IMR-90 (cell line): ENCODE data around the gene RAET1E. TPM values are rescaled to one million over a fixed set of nuclear protein-coding genes. Genes with fewer than 3 reads are reported as not detected.
"Not testable (repeated sequence)": the region's sequence is repeated elsewhere in the genome, so short reads cannot be mapped to it uniquely, and the experiment has no call there.

Experiments used
- ATAC-seq: fragments of 200-7000 bp; cut with Tn5 transposase; 2 replicates; pipeline ENCODE4 v1.9.1; 2020; ENCODE audit warnings: low read depth, mild to moderate bottlenecking, moderate library complexity
- BruUV-seq: library from RNA; stranded (reverse); fragments of 400-500 nt; replicated peaks from 2 replicates; lab custom pipeline; 2021; lab: Mats Ljungman, UMichigan
- CTCF ChIA-PET: fragments of 300-600 bp; formaldehyde crosslinking; extraction: SDS; loops from one replicate; lab custom pipeline; 2021; ENCODE audit warnings: antibody characterized with exemption; lab: Yijun Ruan, JAX
- POLR2A ChIA-PET: fragments of 300-600 bp; sonication (Branson Sonifier 250); formaldehyde crosslinking; loops from one replicate; lab custom pipeline; 2022; ENCODE audit warnings: antibody characterized with exemption; ENCODE audit not compliant: unreplicated experiment; lab: Charles Lee
- DNase-seq: peaks from one replicate; pipeline ENCODE4 v3.0.0; 2013
- H2AFZ ChIP-seq: replicated peaks from 2 replicates; pipeline ENCODE3; 2013; ENCODE audit warnings: low read length, mild to moderate bottlenecking; ENCODE audit not compliant: poor library complexity
- H2AK5ac ChIP-seq: 2 replicates; pipeline ENCODE4 v1.6.1; 2013; ENCODE audit warnings: low read depth, low read length, inconsistent platforms
- H2AK9ac ChIP-seq: replicated peaks from 2 replicates; pipeline ENCODE3; 2013; ENCODE audit warnings: mild to moderate bottlenecking, low read depth, low read length, moderate library complexity; ENCODE audit not compliant: poor library complexity
- H2BK120ac ChIP-seq: 2 replicates; pipeline ENCODE4 v1.6.1; 2013; ENCODE audit warnings: low read depth, low read length, inconsistent platforms
- H2BK15ac ChIP-seq: 3 replicates; pipeline ENCODE4 v1.6.1; 2013; ENCODE audit warnings: low read depth, low read length, inconsistent platforms
- H2BK20ac ChIP-seq: 2 replicates; pipeline ENCODE4 v1.6.1; 2013; ENCODE audit warnings: low read depth, mild to moderate bottlenecking, inconsistent platforms, low read length, moderate library complexity
- H2BK5ac ChIP-seq: 2 replicates; pipeline ENCODE4 v1.6.1; 2013; ENCODE audit warnings: mild to moderate bottlenecking, low read depth, low read length, inconsistent platforms; ENCODE audit not compliant: poor library complexity, severe bottlenecking
- H3K14ac ChIP-seq: replicated peaks from 2 replicates; pipeline ENCODE4 v1.6.1; 2013; ENCODE audit warnings: low read depth, low read length, inconsistent platforms
- H3K18ac ChIP-seq: 2 replicates; pipeline ENCODE4 v1.6.1; 2013; ENCODE audit warnings: low read depth, low read length, control low read depth
- H3K23ac ChIP-seq: 2 replicates; pipeline ENCODE4 v1.6.1; 2013; ENCODE audit warnings: low read depth, low read length, inconsistent platforms
- H3K27ac ChIP-seq: 2 replicates; pipeline ENCODE4 v1.5.1; 2013; ENCODE audit warnings: mild to moderate bottlenecking, control low read depth, low read length; ENCODE audit not compliant: insufficient read depth
- H3K27me3 ChIP-seq: 2 replicates; pipeline ENCODE4 v1.6.1; 2013; ENCODE audit warnings: low read length; ENCODE audit not compliant: control insufficient read depth, insufficient read depth
- H3K36me3 ChIP-seq: 2 replicates; pipeline ENCODE4 v1.6.1; 2013; ENCODE audit warnings: low read length, mixed read lengths; ENCODE audit not compliant: control insufficient read depth, insufficient read depth
- H3K4ac ChIP-seq: 2 replicates; pipeline ENCODE4 v1.6.1; 2013; ENCODE audit warnings: low read depth, low read length, inconsistent platforms
- H3K4me1 ChIP-seq: 2 replicates; pipeline ENCODE4 v1.6.1; 2013; ENCODE audit warnings: low read length, mixed read lengths; ENCODE audit not compliant: control insufficient read depth, insufficient read depth
- H3K4me2 ChIP-seq: 2 replicates; pipeline ENCODE4 v1.6.1; 2013; ENCODE audit warnings: low read depth, mild to moderate bottlenecking, control low read depth, low read length, moderate library complexity
- H3K4me3 ChIP-seq: 2 replicates; pipeline ENCODE4 v1.5.1; 2013; ENCODE audit warnings: low read depth, mild to moderate bottlenecking, control low read depth, low read length, moderate library complexity; ENCODE audit not compliant: insufficient read depth
- H3K56ac ChIP-seq: 2 replicates; pipeline ENCODE4 v1.6.1; 2013; ENCODE audit warnings: low read length, inconsistent platforms; ENCODE audit not compliant: insufficient read depth; ENCODE audit errors: extremely low read depth
- H3K79me1 ChIP-seq, 2 experiments: 2 replicates each; pipeline ENCODE4 v1.6.1; 2013; ENCODE audit warnings: low read length in 2 of 2, inconsistent platforms in 1 of 2, low read depth in 1 of 2
- H3K9ac ChIP-seq: 2 replicates; pipeline ENCODE4 v1.6.1; 2013; ENCODE audit warnings: low read depth, low read length, control low read depth
- H3K9me1 ChIP-seq: 2 replicates; pipeline ENCODE4 v1.6.1; 2013; ENCODE audit warnings: low read length, inconsistent platforms; ENCODE audit not compliant: insufficient read depth
- H3K9me3 ChIP-seq: 2 replicates; pipeline ENCODE4 v1.6.1; 2013; ENCODE audit warnings: low read length; ENCODE audit not compliant: control insufficient read depth, insufficient read depth
- H4K20me1 ChIP-seq: 2 replicates; pipeline ENCODE4 v1.6.1; 2013; ENCODE audit warnings: low read length, inconsistent platforms; ENCODE audit not compliant: insufficient read depth
- H4K5ac ChIP-seq: 2 replicates; pipeline ENCODE4 v1.6.1; 2013; ENCODE audit warnings: mild to moderate bottlenecking, low read depth, low read length, control low read depth
- H4K8ac ChIP-seq, 2 experiments: 2 replicates each; pipeline ENCODE4 v1.6.1; 2013; ENCODE audit warnings: low read depth in 2 of 2, low read length in 2 of 2, control low read depth in 1 of 2, inconsistent platforms in 1 of 2
- H4K91ac ChIP-seq: 2 replicates; pipeline ENCODE4 v1.6.1; 2013; ENCODE audit warnings: low read depth, low read length, inconsistent platforms; ENCODE audit not compliant: insufficient read depth
- FOS ChIP-seq: fragments of 150-350 bp; IDR thresholded peaks from 2 replicates; pipeline ENCODE4 v1.6.1; 2016; ENCODE audit warnings: low read depth, low read length
- MAZ ChIP-seq: IDR thresholded peaks from 2 replicates; pipeline ENCODE4 v1.6.1; 2012; ENCODE audit warnings: low read depth, mild to moderate bottlenecking, low read length, improper control_type of control experiment, moderate library complexity, borderline replicate concordance
- NFE2L2 ChIP-seq: fragments of 150-350 bp; IDR thresholded peaks from 2 replicates; pipeline ENCODE4 v1.6.1; 2016; ENCODE audit warnings: low read depth, mild to moderate bottlenecking, low read length
- POLR2A ChIP-seq: IDR thresholded peaks from 2 replicates; pipeline ENCODE4 v1.6.1; 2012; ENCODE audit warnings: mild to moderate bottlenecking, low read depth, low read length
- SMC3 ChIP-seq: fragments of 150-350 bp; IDR thresholded peaks from 2 replicates; pipeline ENCODE4 v1.6.1; 2016; ENCODE audit warnings: low read depth, mild to moderate bottlenecking, antibody characterized with exemption, low read length, moderate library complexity
- WGBS, 2 experiments: methylation state at CpG; one replicate each; pipeline versions ENCODE4 v1.1.5 to v1.1.7; 2013; ENCODE audit warnings: missing lambda C conversion rate in 2 of 2; ENCODE audit not compliant: insufficient read length in 1 of 2; ENCODE audit errors: extremely low coverage in 2 of 2; 5-methylcytosine and 5-hydroxymethylcytosine counted together
- dilution Hi-C: fragments of 300-500 bp; cut with HindIII; formaldehyde crosslinking; loops from one replicate; pipeline ENCODE4 v1.14.3; 2018; ENCODE audit warnings: low sequenced_read_pairs; ENCODE audit not compliant: unreplicated experiment
- in situ Hi-C: fragments of 300-500 bp; cut with MboI; formaldehyde crosslinking; loops from 3 replicates; pipeline ENCODE4 v1.14.3; 2019; ENCODE audit warnings: low sequenced_read_pairs, inconsistent platforms, mixed read lengths
- intact Hi-C: fragments of 100-400 bp; cut with micrococcal nuclease; formaldehyde crosslinking; loops from 2 replicates; pipeline ENCODE4 v1.10.0; 2022
- polyA plus RNA-seq, 3 experiments: library from polyadenylated mRNA; depleted of rRNA; stranded (reverse); fragments of >200 nt; gene quantifications; 2 replicates each; pipeline ENCODE4 v1.2.3, GENCODE V29; 2012; ENCODE audit warnings: low replicate concordance in 1 of 3
- total RNA-seq: library from RNA; depleted of rRNA; stranded (reverse); fragments of >200 nt; gene quantifications from 2 replicates; pipeline ENCODE4 v1.2.3, GENCODE V29; 2012

RAET1E gene
- total and polyA plus RNA-seq, 2 of the 4 experiments (the other 2 are of a cell fraction): not detected

GRCh38 chr6:149938571-149939355, 40.9 kb upstream of the RAET1E start:
- H3K27ac ChIP-seq: no peak overlapping the region

GRCh38 chr6:149938013-149938570, 40.2 kb upstream of the RAET1E start:
- ATAC-seq: peak; percentile 6; the same call in 1 of the 2 replicates
- H4K5ac ChIP-seq, DNase-seq, H3K4ac ChIP-seq, H3K36me3 ChIP-seq, dilution Hi-C loops, BruUV-seq, H2BK120ac ChIP-seq, H2BK20ac ChIP-seq, H2BK5ac ChIP-seq, H2BK15ac ChIP-seq, H3K4me1 ChIP-seq, H3K56ac ChIP-seq, H2AK5ac ChIP-seq, H3K79me1 ChIP-seq, H3K18ac ChIP-seq, H3K9me3 ChIP-seq, CTCF ChIA-PET, H3K9me1 ChIP-seq, H3K27ac ChIP-seq, H4K20me1 ChIP-seq, POLR2A ChIA-PET, H4K91ac ChIP-seq: not testable (repeated sequence)
- H3K27me3 ChIP-seq: peaks cover 54% of the 10 kb centered on the region
- H3K4me2 ChIP-seq: peak overlapping the region; percentile 91
- peak overlapping the region; percentile 95 for H2AFZ ChIP-seq
- 0 out of 2 replicates have a peak overlapping the region, but pooled peaks have one; percentile 18 for H3K9ac ChIP-seq
- H4K8ac ChIP-seq: peak overlapping the region in 1 of 2 experiments; percentile 40; a peak in 2 of 4 replicates
- 0 out of 2 replicates have a peak overlapping the region, but pooled peaks have one; percentile 34 for H3K14ac ChIP-seq
- 0% methylated on average over 10 of the region's 20 CpGs; no CpG with 5 or more reads in 1 of the 2 experiments for WGBS, 2 experiments
- in situ Hi-C loops: loop anchor here (5.0 to 25.0 kb wide), 3 partner anchors 69 to 877 kb away; no protein-coding TSS in a partner anchor
- H3K4me3 ChIP-seq: peak overlapping the region; percentile 46
- peak overlapping the region; percentile 84 for H2AK9ac ChIP-seq
- 0 out of 2 replicates have a peak overlapping the region, but pooled peaks have one; percentile 24 for H3K23ac ChIP-seq
- intact Hi-C loops: loop anchor here (10.0 kb wide), 1 partner anchor 877 kb away; no protein-coding TSS in a partner anchor

More at GRCh38 chr6:149938571-149939355, 40.9 kb upstream of the RAET1E start:
- 4% methylated on average over 28 of the region's 58 CpGs; no CpG with 5 or more reads in 1 of the 2 experiments for WGBS, 2 experiments
- no peak overlapping the region for H3K56ac ChIP-seq
- H3K9ac ChIP-seq: peak overlapping the region; percentile 39; the same call in 1 of the 2 replicates
- H3K9me1 ChIP-seq: no peaks in the 10 kb centered on the region
- in situ Hi-C loops: loop anchor here (5.0 to 25.0 kb wide), 3 partner anchors 69 to 876 kb away; no protein-coding TSS in a partner anchor
- no peaks in the 10 kb centered on the region for H4K20me1 ChIP-seq
- no peak overlapping the region for H2BK20ac ChIP-seq
- 0 out of 2 replicates have a peak overlapping the region, but pooled peaks have one; percentile 24 for H3K23ac ChIP-seq
- H2BK120ac ChIP-seq: no peak overlapping the region
- peak overlapping the region; percentile 84 for H2AK9ac ChIP-seq
- H3K9me3 ChIP-seq: no peaks in the 10 kb centered on the region
- intact Hi-C loops: loop anchor here (10.0 kb wide), 1 partner anchor 876 kb away; no protein-coding TSS in a partner anchor
- TF ChIP-seq FOS (no peak), POLR2A (no peak), SMC3 (no peak), NFE2L2 (no peak), MAZ (no peak)
- dilution Hi-C loops: no loop called here
- H3K4ac ChIP-seq: no peak overlapping the region
- no peak for DNase-seq
- ChIA-PET POLR2A (no interaction called here), CTCF (no interaction called here)
- H4K91ac ChIP-seq: no peak overlapping the region; the same call in 1 of the 2 replicates
- 0 out of 2 replicates have a peak overlapping the region, but pooled peaks have one; percentile 34 for H3K14ac ChIP-seq
- no peaks in the 10 kb centered on the region for H3K36me3 ChIP-seq
- H3K79me1 ChIP-seq: peaks cover 0 to 2% of the 10 kb centered on the region in 2 experiments; a peak in 1 of 4 replicates
- peak overlapping the region; percentile 95 for H2AFZ ChIP-seq
- no peak overlapping the region for H2AK5ac ChIP-seq
- peaks cover 4% of the 10 kb centered on the region; the same call in 1 of the 2 replicates for H3K4me1 ChIP-seq
- no TSS peak for BruUV-seq
- H2BK5ac ChIP-seq: no peak overlapping the region
- peak overlapping the region in 1 of 2 experiments; percentile 40; a peak in 2 of 4 replicates for H4K8ac ChIP-seq
- H3K27me3 ChIP-seq: peaks cover 48% of the 10 kb centered on the region
- H3K4me3 ChIP-seq: peak overlapping the region; percentile 46
- H3K18ac ChIP-seq: no peak overlapping the region
- no peak for ATAC-seq
- H2BK15ac ChIP-seq: no peak overlapping the region
- no peak overlapping the region for H4K5ac ChIP-seq
- H3K4me2 ChIP-seq: peak overlapping the region; percentile 91
